ENCODE measurements around the gene RERE.

RERE gene

GRCh38 chr1:8782001-8782620, 35.3 kb downstream of the RERE start:
- Histone ChIP-seq H3K4me2 (ENCODE audit: insufficient read depth, low read length, poor library complexity, severe bottlenecking) (no peak overlapping the region), H2AK5ac (ENCODE audit: low read depth, low read length) (no peak overlapping the region), H3K4me1 (ENCODE audit: control insufficient read depth in 2 of 2, insufficient read depth in 1 of 2, low read depth in 1 of 2, low read length in 2 of 2) (peaks cover 0 to 3% of the 10 kb centered on the region in 2 donors), H3K27me3 (ENCODE audit: control insufficient read depth in 3 of 3, insufficient read depth in 3 of 3, low read depth in 1 of 3, low read length in 3 of 3) (no peaks in the 10 kb centered on the region), H2BK12ac (ENCODE audit: low read length) (no peak overlapping the region), H3K27ac (replicated peaks; ENCODE audit: low read length) (no peak overlapping the region), H3K9me3 (replicated peaks in 1 of 2; ENCODE audit: control insufficient read depth in 2 of 2, insufficient read depth in 1 of 2, low read depth in 1 of 2, low read length in 2 of 2) (peaks cover 0 to 3% of the 10 kb centered on the region in 2 donors), H3K18ac (ENCODE audit: low read length) (no peak overlapping the region), H2BK5ac (ENCODE audit: low read length) (no peak overlapping the region), H3K9ac (ENCODE audit: low read depth, low read length, poor library complexity) (no peak overlapping the region), H2BK15ac (ENCODE audit: low read length) (no peak overlapping the region), H3K23ac (ENCODE audit: low read depth, low read length, poor library complexity) (no peak overlapping the region), H3K79me1 (ENCODE audit: low read depth, low read length) (peaks cover 4% of the 10 kb centered on the region), H2BK120ac (ENCODE audit: low read depth, low read length) (no peak overlapping the region), H3K4ac (ENCODE audit: low read length) (no peak overlapping the region), H4K91ac (ENCODE audit: low read depth, low read length, poor library complexity) (no peak overlapping the region), H3K4me3 (ENCODE audit: low read length in 2 of 2) (no peak overlapping the region), H2AFZ (ENCODE audit: low read length) (no peak overlapping the region), H4K8ac (ENCODE audit: low read depth, low read length) (no peak overlapping the region), H3K36me3 (replicated peaks in 1 of 2; ENCODE audit: control insufficient read depth in 2 of 2, insufficient read depth in 2 of 2, low read length in 2 of 2) (peaks cover 1 to 7% of the 10 kb centered on the region in 2 donors), H3K14ac (ENCODE audit: low read length) (no peak overlapping the region)
- WGBS, 2 donors (ENCODE audit: extremely low coverage in 2 of 2, insufficient read length in 2 of 2, insufficient replicate concordance in 1 of 2), result no CpG with 5 or more reads among the region's 3 CpGs
- no peak for DNase-seq (ENCODE audit: low spot score)

GRCh38 chr1:8780405-8780804, 37.0 kb downstream of the RERE start:
- Histone ChIP-seq H3K18ac (ENCODE audit: low read length) (no peak overlapping the region), H3K4me1 (ENCODE audit: control insufficient read depth in 2 of 2, insufficient read depth in 1 of 2, low read depth in 1 of 2, low read length in 2 of 2) (peaks cover 0 to 3% of the 10 kb centered on the region in 2 donors), H2BK12ac (ENCODE audit: low read length) (no peak overlapping the region), H4K91ac (ENCODE audit: low read depth, low read length, poor library complexity) (no peak overlapping the region), H3K27ac (replicated peaks; ENCODE audit: low read length) (no peak overlapping the region), H3K27me3 (ENCODE audit: control insufficient read depth in 3 of 3, insufficient read depth in 3 of 3, low read depth in 1 of 3, low read length in 3 of 3) (no peaks in the 10 kb centered on the region), H3K23ac (ENCODE audit: low read depth, low read length, poor library complexity) (no peak overlapping the region), H2BK5ac (ENCODE audit: low read length) (no peak overlapping the region), H2BK120ac (ENCODE audit: low read depth, low read length) (no peak overlapping the region), H3K14ac (ENCODE audit: low read length) (no peak overlapping the region), H3K9me3 (replicated peaks in 1 of 2; ENCODE audit: control insufficient read depth in 2 of 2, insufficient read depth in 1 of 2, low read depth in 1 of 2, low read length in 2 of 2) (peaks cover 0 to 3% of the 10 kb centered on the region in 2 donors), H3K36me3 (replicated peaks in 1 of 2; ENCODE audit: control insufficient read depth in 2 of 2, insufficient read depth in 2 of 2, low read length in 2 of 2) (peaks cover 0 to 1% of the 10 kb centered on the region in 2 donors), H2AK5ac (ENCODE audit: low read depth, low read length) (no peak overlapping the region), H3K9ac (ENCODE audit: low read depth, low read length, poor library complexity) (no peak overlapping the region), H4K8ac (ENCODE audit: low read depth, low read length) (no peak overlapping the region), H3K79me1 (ENCODE audit: low read depth, low read length) (peaks cover 4% of the 10 kb centered on the region), H3K4me2 (ENCODE audit: insufficient read depth, low read length, poor library complexity, severe bottlenecking) (no peak overlapping the region), H3K4me3 (ENCODE audit: low read length in 2 of 2) (no peak overlapping the region), H2AFZ (ENCODE audit: low read length) (no peak overlapping the region), H2BK15ac (ENCODE audit: low read length) (no peak overlapping the region), H3K4ac (ENCODE audit: low read length) (no peak overlapping the region)
- no peak for DNase-seq (ENCODE audit: low spot score)
- no CpG with 5 or more reads among the region's 1 CpG for WGBS, 2 donors (ENCODE audit: extremely low coverage in 2 of 2, insufficient read length in 2 of 2, insufficient replicate concordance in 1 of 2)

GRCh38 chr1:8777867-8778266, 39.6 kb downstream of the RERE start:
- Histone ChIP-seq H3K9ac (ENCODE audit: low read depth, low read length, poor library complexity) (no peak overlapping the region), H3K79me1 (ENCODE audit: low read depth, low read length) (peaks cover 1% of the 10 kb centered on the region), H2AFZ (ENCODE audit: low read length) (no peak overlapping the region), H3K4me3 (ENCODE audit: low read length in 2 of 2) (no peak overlapping the region), H2AK5ac (ENCODE audit: low read depth, low read length) (no peak overlapping the region), H3K27ac (replicated peaks; ENCODE audit: low read length) (no peak overlapping the region), H2BK5ac (ENCODE audit: low read length) (no peak overlapping the region), H2BK120ac (ENCODE audit: low read depth, low read length) (no peak overlapping the region), H3K14ac (ENCODE audit: low read length) (no peak overlapping the region), H3K9me3 (replicated peaks in 1 of 2; ENCODE audit: control insufficient read depth in 2 of 2, insufficient read depth in 1 of 2, low read depth in 1 of 2, low read length in 2 of 2) (peaks cover 0 to 3% of the 10 kb centered on the region in 2 donors), H3K4me1 (ENCODE audit: control insufficient read depth in 2 of 2, insufficient read depth in 1 of 2, low read depth in 1 of 2, low read length in 2 of 2) (no peaks in the 10 kb centered on the region), H2BK12ac (ENCODE audit: low read length) (no peak overlapping the region), H3K36me3 (replicated peaks in 1 of 2; ENCODE audit: control insufficient read depth in 2 of 2, insufficient read depth in 2 of 2, low read length in 2 of 2) (no peaks in the 10 kb centered on the region), H3K27me3 (ENCODE audit: control insufficient read depth in 3 of 3, insufficient read depth in 3 of 3, low read depth in 1 of 3, low read length in 3 of 3) (no peaks in the 10 kb centered on the region), H3K18ac (ENCODE audit: low read length) (no peak overlapping the region), H2BK15ac (ENCODE audit: low read length) (no peak overlapping the region), H3K23ac (ENCODE audit: low read depth, low read length, poor library complexity) (no peak overlapping the region), H3K4ac (ENCODE audit: low read length) (no peak overlapping the region), H4K8ac (ENCODE audit: low read depth, low read length) (no peak overlapping the region), H3K4me2 (ENCODE audit: insufficient read depth, low read length, poor library complexity, severe bottlenecking) (no peak overlapping the region), H4K91ac (ENCODE audit: low read depth, low read length, poor library complexity) (no peak overlapping the region)
- no peak for DNase-seq (ENCODE audit: low spot score)

- H2AK5ac ChIP-seq (ENCODE audit: low read depth, low read length), result no peak overlapping the region
- H3K9me3 ChIP-seq (replicated peaks in 1 of 2; ENCODE audit: control insufficient read depth in 2 of 2, insufficient read depth in 1 of 2, low read depth in 1 of 2, low read length in 2 of 2), result peaks cover 0 to 3% of the 10 kb centered on the region in 2 donors
- no peak overlapping the region for H4K91ac ChIP-seq (ENCODE audit: low read depth, low read length, poor library complexity)
- H2AFZ ChIP-seq (ENCODE audit: low read length), result no peak overlapping the region
- H2BK15ac ChIP-seq (ENCODE audit: low read length), result no peak overlapping the region
- H3K23ac ChIP-seq (ENCODE audit: low read depth, low read length, poor library complexity), result no peak overlapping the region
- H3K27me3 ChIP-seq (ENCODE audit: control insufficient read depth in 3 of 3, insufficient read depth in 3 of 3, low read depth in 1 of 3, low read length in 3 of 3), result no peaks in the 10 kb centered on the region
- whole genome bisulfite sequencing, 2 donors (ENCODE audit: extremely low coverage in 2 of 2, insufficient read length in 2 of 2, insufficient replicate concordance in 1 of 2), result no CpG with 5 or more reads among the region's 5 CpGs
- no peak overlapping the region for H2BK120ac ChIP-seq (ENCODE audit: low read depth, low read length)
- H3K14ac ChIP-seq (ENCODE audit: low read length), result no peak overlapping the region
- no peak overlapping the region for H3K9ac ChIP-seq (ENCODE audit: low read depth, low read length, poor library complexity)
- no peak overlapping the region for H4K8ac ChIP-seq (ENCODE audit: low read depth, low read length)
- no peak overlapping the region for H3K18ac ChIP-seq (ENCODE audit: low read length)
- no peak for DNase-seq (ENCODE audit: low spot score)
- no peak overlapping the region for H2BK5ac ChIP-seq (ENCODE audit: low read length)
- no peak overlapping the region for H3K4me3 ChIP-seq (ENCODE audit: low read length in 2 of 2)
- H2BK12ac ChIP-seq (ENCODE audit: low read length), result no peak overlapping the region
- peaks cover 0 to 3% of the 10 kb centered on the region in 2 donors for H3K36me3 ChIP-seq (replicated peaks in 1 of 2; ENCODE audit: control insufficient read depth in 2 of 2, insufficient read depth in 2 of 2, low read length in 2 of 2)
- H3K4me2 ChIP-seq (ENCODE audit: insufficient read depth, low read length, poor library complexity, severe bottlenecking), result no peak overlapping the region
- H3K4me1 ChIP-seq (ENCODE audit: control insufficient read depth in 2 of 2, insufficient read depth in 1 of 2, low read depth in 1 of 2, low read length in 2 of 2), result no peaks in the 10 kb centered on the region
- no peak overlapping the region for H3K4ac ChIP-seq (ENCODE audit: low read length)
- peaks cover 1% of the 10 kb centered on the region for H3K79me1 ChIP-seq (ENCODE audit: low read depth, low read length)
- no peak overlapping the region for H3K27ac ChIP-seq (replicated peaks; ENCODE audit: low read length)
Observed at GRCh38 chr1:8776104-8776503, 41.3 kb downstream of the RERE start.

Measured in neuronal stem cell (in vitro differentiated cells).